Vagina (tissue), 2 donors: ENCODE measurements around the gene GNG3. TPM values are rescaled to one million over a fixed set of nuclear protein-coding genes. Genes with fewer than 3 reads are reported as not detected.

Experiments
- DNase-seq, 2 donors: peaks; one replicate each; pipeline ENCODE4 v3.0.0-alpha.2; 2017; ENCODE audit errors: extremely low spot score in 2 of 2
- H3K27ac ChIP-seq: fragments of 200-600 bp; sonication (generic); one replicate; pipeline ENCODE4 v1.5.1; 2019
- H3K27me3 ChIP-seq: fragments of 200-600 bp; sonication (generic); one replicate; pipeline ENCODE4 v1.5.1; 2019
- H3K36me3 ChIP-seq, 2 donors: fragments of 200-600 bp; sonication (generic); one replicate each; pipeline ENCODE4 v1.5.1; 2017 to 2019
- H3K4me1 ChIP-seq: fragments of 200-600 bp; sonication (generic); one replicate; pipeline ENCODE4 v1.5.1; 2019
- H3K4me3 ChIP-seq, 2 donors: fragments of 200-600 bp; sonication (generic); 1 replicate in 1 of 2; 2 replicates in 1 of 2; pipeline ENCODE4 v1.5.1; 2016 to 2019
- H3K9me3 ChIP-seq: fragments of 200-600 bp; sonication (generic); one replicate; pipeline ENCODE4 v1.5.1; 2019
- POLR2A ChIP-seq, 2 donors: fragments of 450-650 bp; IDR thresholded peaks; one replicate each; pipeline ENCODE4 v1.6.1; 2017; ENCODE audit warnings: antibody characterized with exemption in 2 of 2, mild to moderate bottlenecking in 2 of 2, moderate library complexity in 2 of 2
- POLR2AphosphoS5 ChIP-seq, 2 donors: sonication (generic); formaldehyde crosslinking; IDR thresholded peaks; one replicate each; pipeline ENCODE4 v1.9.0; 2017; ENCODE audit warnings: antibody characterized with exemption in 2 of 2, mild to moderate bottlenecking in 2 of 2, low read depth in 1 of 2; ENCODE audit not compliant: insufficient read depth in 1 of 2
- intact Hi-C: fragments of 100-400 bp; cut with DNase I; formaldehyde crosslinking; loops from one replicate; pipeline ENCODE4 v1.15.1; 2023
- total RNA-seq: library from RNA; depleted of rRNA; stranded (reverse); fragments of >200 nt; gene quantifications from one replicate; pipeline ENCODE4 v1.2.3, GENCODE V29; 2016
- TF ChIP-seq, protein P1 (sequence below), 3 experiments: fragments of 450-650 bp in 2 of 3; fragments of 200-600 bp in 1 of 3; sonication (generic) in 1 of 3; IDR thresholded peaks; one replicate each; pipeline ENCODE4 v1.5.1; 2017 to 2019; ENCODE audit warnings: antibody characterized with exemption in 3 of 3, mild to moderate bottlenecking in 2 of 3, moderate library complexity in 2 of 3

The GNG3 gene
- total RNA-seq, 1 donor from 2014 or later, result 2.5 TPM

GRCh38 chr11:62752177-62752785 lies 44.8 kb downstream of the GNG3 start:
- intact Hi-C loops, result no loop called here
- TF ChIP-seq POLR2A (IDR thresholded peaks at IDR 0.05), result no peak
- no peak for TF ChIP-seq POLR2AphosphoS5 (IDR thresholded peaks at IDR 0.05; ENCODE audit: insufficient read depth in 1 of 2, low read depth in 1 of 2)
- TF ChIP-seq, protein P1, sequence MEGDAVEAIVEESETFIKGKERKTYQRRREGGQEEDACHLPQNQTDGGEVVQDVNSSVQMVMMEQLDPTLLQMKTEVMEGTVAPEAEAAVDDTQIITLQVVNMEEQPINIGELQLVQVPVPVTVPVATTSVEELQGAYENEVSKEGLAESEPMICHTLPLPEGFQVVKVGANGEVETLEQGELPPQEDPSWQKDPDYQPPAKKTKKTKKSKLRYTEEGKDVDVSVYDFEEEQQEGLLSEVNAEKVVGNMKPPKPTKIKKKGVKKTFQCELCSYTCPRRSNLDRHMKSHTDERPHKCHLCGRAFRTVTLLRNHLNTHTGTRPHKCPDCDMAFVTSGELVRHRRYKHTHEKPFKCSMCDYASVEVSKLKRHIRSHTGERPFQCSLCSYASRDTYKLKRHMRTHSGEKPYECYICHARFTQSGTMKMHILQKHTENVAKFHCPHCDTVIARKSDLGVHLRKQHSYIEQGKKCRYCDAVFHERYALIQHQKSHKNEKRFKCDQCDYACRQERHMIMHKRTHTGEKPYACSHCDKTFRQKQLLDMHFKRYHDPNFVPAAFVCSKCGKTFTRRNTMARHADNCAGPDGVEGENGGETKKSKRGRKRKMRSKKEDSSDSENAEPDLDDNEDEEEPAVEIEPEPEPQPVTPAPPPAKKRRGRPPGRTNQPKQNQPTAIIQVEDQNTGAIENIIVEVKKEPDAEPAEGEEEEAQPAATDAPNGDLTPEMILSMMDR (IDR thresholded peaks at IDR 0.05), result no peak
- no peak overlapping the region for H3K27ac ChIP-seq
- peaks cover 0 to 11% of the 10 kb centered on the region in 2 donors for H3K36me3 ChIP-seq
- no peaks in the 10 kb centered on the region for H3K27me3 ChIP-seq
- no peak for DNase-seq
- peaks cover 19% of the 10 kb centered on the region for H3K4me1 ChIP-seq
- no peak overlapping the region for H3K4me3 ChIP-seq
- H3K9me3 ChIP-seq, result no peaks in the 10 kb centered on the region

DNA sequence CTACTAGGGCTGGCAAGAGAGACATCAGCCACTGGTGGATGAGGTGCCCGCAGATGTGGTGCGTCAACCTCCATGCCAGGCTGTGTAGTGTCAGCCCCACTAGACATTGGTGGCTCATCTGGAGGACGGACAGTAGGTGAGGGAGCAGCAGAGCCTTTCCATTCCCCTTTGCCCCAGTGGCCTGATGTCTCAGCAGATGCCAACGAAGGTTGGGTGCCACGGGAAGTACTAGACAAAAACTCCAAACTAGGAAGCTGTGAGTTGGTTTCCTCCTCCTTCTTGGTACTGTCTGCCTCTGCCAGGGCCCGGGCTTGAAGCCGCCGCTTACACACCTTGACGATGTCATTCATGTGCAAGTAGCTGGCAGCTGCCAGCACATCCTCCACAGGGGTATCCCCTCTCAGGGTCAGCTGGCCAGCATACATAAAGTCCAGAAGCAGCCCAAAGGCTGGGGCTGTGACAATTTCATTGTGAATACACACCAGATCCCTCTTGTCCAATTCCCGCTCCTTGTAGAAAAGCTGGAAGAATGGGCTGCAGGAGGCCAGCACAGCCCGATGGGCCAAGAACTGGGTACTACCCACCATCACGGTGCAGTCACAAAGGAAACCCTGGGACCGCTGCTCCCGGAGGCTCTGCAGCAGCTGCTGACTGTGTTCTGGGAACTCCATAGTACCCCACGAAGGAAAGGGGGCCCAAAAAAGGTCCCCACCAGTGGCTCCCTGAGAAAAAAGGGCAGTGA lies 45.7 kb downstream of the GNG3 start:
- no peaks in the 10 kb centered on the region for H3K27me3 ChIP-seq
- H3K27ac ChIP-seq, result peak overlapping the region; percentile 89
- intact Hi-C loops, result no loop called here
- peak overlapping the region; percentile 57 to 72 for H3K4me3 ChIP-seq
- H3K36me3 ChIP-seq, result peaks cover 0 to 11% of the 10 kb centered on the region in 2 donors
- no peaks in the 10 kb centered on the region for H3K9me3 ChIP-seq
- H3K4me1 ChIP-seq, result peaks cover 19% of the 10 kb centered on the region
- no peak for DNase-seq
- TF ChIP-seq, protein P1 (IDR thresholded peaks at IDR 0.05), result no peak
- TF ChIP-seq POLR2AphosphoS5 (IDR thresholded peaks at IDR 0.05; ENCODE audit: insufficient read depth in 1 of 2, low read depth in 1 of 2), result no peak
- no peak for TF ChIP-seq POLR2A (IDR thresholded peaks at IDR 0.05)

DNA sequence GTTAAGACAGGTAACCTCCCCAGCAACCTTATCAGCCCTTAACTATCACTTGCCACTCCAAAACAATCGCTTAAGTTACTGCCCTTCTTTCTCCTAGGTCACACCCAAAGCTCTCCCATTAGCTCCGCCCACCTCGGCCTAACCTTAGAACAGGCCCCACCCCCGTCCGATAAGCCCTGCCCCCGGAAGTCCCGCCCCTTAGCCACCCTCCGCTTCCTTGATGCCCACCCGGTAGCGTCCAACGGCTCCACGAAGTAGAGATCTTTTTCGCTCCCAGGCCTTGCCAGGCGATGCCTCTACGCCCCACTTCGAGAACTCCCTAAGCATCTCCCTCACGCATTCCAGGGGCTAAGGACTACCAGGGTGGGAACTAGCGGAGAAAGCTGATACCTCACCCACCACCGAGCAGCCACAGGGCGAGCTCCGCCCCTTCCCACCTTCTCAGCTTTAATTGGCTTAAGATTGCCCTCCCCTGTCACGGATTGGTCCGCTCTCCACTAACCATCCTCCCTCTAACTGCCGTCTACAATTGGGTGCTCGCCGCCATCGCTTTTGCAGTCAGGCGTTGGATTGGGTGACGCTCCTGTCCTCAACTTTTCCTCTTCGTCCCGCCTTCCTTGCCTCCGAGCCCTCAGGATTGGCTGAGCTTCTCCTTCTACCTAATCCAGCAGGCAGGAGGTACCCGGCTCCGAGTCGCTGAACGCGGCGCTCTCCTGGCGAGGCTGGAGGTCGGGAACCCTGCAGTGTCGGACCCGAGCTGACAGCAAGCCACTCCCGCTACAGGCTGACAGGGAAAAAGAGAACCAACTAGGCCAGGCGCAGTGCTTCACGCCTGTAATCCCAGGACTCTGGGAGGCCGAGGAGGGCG lies 46.5 kb downstream of the GNG3 start, which contains the start of gene ZBTB3:
Gene ZBTB3, minus strand, starts transcription at position 425 of the 868 bp plus-strand sequence. CDS start 496 bp downstream, outside the sequence.
- no peaks in the 10 kb centered on the region for H3K27me3 ChIP-seq
- peak; percentile 99 for DNase-seq
- H3K36me3 ChIP-seq, result peaks cover 0 to 11% of the 10 kb centered on the region in 2 donors
- intact Hi-C loops, result no loop called here
- H3K4me1 ChIP-seq, result peaks cover 19% of the 10 kb centered on the region
- TF ChIP-seq POLR2A (IDR thresholded peaks at IDR 0.05) (peak in 1 of 2 donors; percentile 53), POLR2AphosphoS5 (IDR thresholded peaks at IDR 0.05; ENCODE audit: insufficient read depth in 1 of 2, low read depth in 1 of 2) (peak; percentile 85 to 92)
- TF ChIP-seq, protein P1 (IDR thresholded peaks at IDR 0.05), result no peak
- H3K9me3 ChIP-seq, result no peaks in the 10 kb centered on the region
- peak within 1 kb of the TSS; percentile 57 to 72 for H3K4me3 ChIP-seq
- peak within 1 kb of the TSS; percentile 89 for H3K27ac ChIP-seq

DNA sequence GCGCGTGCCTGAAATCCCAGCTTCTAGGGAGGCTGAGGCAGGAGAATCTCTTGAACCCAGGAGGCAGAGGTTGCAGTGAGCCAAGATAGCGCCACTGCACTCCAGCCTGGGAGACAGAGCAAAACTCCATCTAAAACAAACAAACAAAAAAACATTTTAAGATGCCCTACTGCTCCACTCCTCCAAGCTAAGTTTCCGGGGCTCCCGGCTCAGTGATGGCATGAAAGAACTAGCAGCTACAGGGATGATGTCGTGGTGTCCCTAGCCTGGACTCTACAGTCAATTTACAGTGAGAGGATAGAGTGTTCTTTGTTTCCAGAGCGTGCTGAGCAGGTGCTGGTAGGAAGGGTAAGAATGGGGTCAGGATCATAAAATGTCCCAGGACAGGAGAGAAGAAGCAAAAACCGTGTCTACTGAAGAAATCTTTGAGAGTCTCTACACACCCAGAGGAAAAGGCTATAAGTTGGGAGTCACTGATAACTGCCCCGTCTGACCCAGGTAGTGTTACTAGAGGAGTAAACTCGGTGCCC lies 47.7 kb downstream of the GNG3 start:
- TF ChIP-seq POLR2A (IDR thresholded peaks at IDR 0.05) (no peak), POLR2AphosphoS5 (IDR thresholded peaks at IDR 0.05; ENCODE audit: insufficient read depth in 1 of 2, low read depth in 1 of 2) (no peak)
- TF ChIP-seq, protein P1 (IDR thresholded peaks at IDR 0.05), result no peak
- Histone ChIP-seq H3K36me3 (peaks cover 0 to 11% of the 10 kb centered on the region in 2 donors), H3K9me3 (no peaks in the 10 kb centered on the region), H3K27me3 (no peaks in the 10 kb centered on the region), H3K4me3 (no peak overlapping the region), H3K4me1 (peaks cover 19% of the 10 kb centered on the region), H3K27ac (no peak overlapping the region)
- DNase-seq, result no peak
- intact Hi-C loops, result no loop called here
